Right atrium auricular region (tissue), 2 donors: ENCODE results near the gene TOM1L2. TPM values are rescaled to one million over a fixed set of nuclear protein-coding genes. Genes with fewer than 3 reads are reported as not detected.

Experiments used
- DNase-seq: peaks from one replicate; pipeline ENCODE4 v3.0.0-alpha.2; 2019; ENCODE audit warnings: low spot score
- H3K27ac ChIP-seq, 2 donors: fragments of 200-600 bp; sonication (generic); 1 replicate in 1 of 2; 2 replicates in 1 of 2; pipeline ENCODE4 v1.5.1; 2016 to 2019
- H3K27me3 ChIP-seq, 2 donors: fragments of 200-600 bp; sonication (generic); one replicate each; pipeline versions ENCODE4 v1.5.1 to v1.6.0; 2017 to 2019
- H3K36me3 ChIP-seq: fragments of 200-600 bp; sonication (generic); one replicate; pipeline ENCODE4 v1.5.1; 2016
- H3K4me1 ChIP-seq, 2 donors: fragments of 200-600 bp; sonication (generic); one replicate each; pipeline versions ENCODE4 v1.5.1 to v1.6.0; 2017 to 2019
- H3K4me3 ChIP-seq, 2 donors: fragments of 200-600 bp; sonication (generic); 1 replicate in 1 of 2; 2 replicates in 1 of 2; pipeline ENCODE4 v1.5.1; 2017 to 2019; ENCODE audit warnings: mild to moderate bottlenecking in 1 of 2, moderate library complexity in 1 of 2
- H3K9me3 ChIP-seq, 2 donors: fragments of 200-600 bp; sonication (generic); one replicate each; pipeline ENCODE4 v1.5.1; 2019
- total RNA-seq, 2 donors: library from RNA; depleted of rRNA; stranded (reverse); fragments of >200 nt; gene quantifications; one replicate each; pipeline ENCODE4 v1.1.0, GENCODE V29; 2016
- TF ChIP-seq, protein P1 (sequence below), 2 donors: fragments of 200-600 bp; sonication (generic); IDR thresholded peaks; one replicate each; pipeline ENCODE4 v1.5.1; 2019; ENCODE audit warnings: antibody characterized with exemption in 2 of 2

Gene TOM1L2
- total RNA-seq, 2 donors from 2014 or later: 186 to 347 TPM

DNA sequence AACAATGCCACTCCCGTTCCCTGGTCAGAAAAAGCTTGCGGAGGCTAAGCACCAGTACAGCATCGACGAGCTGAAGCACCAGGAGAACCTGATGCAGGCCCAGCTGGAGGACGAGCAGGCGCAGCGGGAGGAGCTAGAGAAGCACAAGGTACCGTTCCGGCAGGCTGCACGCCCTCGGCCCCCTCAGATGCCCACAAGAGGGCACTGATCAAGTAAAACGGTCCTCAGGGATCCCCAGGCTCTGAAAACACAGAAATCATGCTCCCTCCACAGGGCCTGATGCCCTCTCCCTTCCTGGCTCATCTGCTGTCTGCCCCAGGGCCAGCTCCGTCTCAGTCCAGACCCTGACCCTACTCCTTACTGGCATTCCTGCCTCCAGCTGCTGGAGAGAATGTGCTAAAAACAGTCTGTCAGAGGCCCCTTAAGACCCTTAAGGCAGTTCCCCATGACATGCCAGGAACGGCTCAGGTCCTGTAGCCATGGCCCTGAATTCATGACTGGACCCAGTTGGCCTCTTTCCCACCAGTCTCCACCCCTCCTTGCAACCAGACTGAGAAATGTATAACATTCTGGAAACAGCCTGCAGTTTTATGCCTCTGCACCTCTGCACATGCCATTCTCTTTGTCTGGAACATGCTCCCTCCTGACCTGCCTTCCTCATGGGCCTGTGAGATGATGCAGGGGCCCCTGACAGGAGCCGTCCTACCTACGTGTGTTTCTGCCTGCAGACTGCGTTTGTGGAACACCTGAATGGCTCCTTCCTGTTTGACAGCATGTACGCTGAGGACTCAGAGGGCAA is 22.3 kb upstream of the TOM1L2 start:
- no peak overlapping the region for H3K27ac ChIP-seq
- TF ChIP-seq, protein P1, sequence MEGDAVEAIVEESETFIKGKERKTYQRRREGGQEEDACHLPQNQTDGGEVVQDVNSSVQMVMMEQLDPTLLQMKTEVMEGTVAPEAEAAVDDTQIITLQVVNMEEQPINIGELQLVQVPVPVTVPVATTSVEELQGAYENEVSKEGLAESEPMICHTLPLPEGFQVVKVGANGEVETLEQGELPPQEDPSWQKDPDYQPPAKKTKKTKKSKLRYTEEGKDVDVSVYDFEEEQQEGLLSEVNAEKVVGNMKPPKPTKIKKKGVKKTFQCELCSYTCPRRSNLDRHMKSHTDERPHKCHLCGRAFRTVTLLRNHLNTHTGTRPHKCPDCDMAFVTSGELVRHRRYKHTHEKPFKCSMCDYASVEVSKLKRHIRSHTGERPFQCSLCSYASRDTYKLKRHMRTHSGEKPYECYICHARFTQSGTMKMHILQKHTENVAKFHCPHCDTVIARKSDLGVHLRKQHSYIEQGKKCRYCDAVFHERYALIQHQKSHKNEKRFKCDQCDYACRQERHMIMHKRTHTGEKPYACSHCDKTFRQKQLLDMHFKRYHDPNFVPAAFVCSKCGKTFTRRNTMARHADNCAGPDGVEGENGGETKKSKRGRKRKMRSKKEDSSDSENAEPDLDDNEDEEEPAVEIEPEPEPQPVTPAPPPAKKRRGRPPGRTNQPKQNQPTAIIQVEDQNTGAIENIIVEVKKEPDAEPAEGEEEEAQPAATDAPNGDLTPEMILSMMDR (IDR thresholded peaks at IDR 0.05): peak in 1 of 2 donors; percentile 64
- H3K4me1 ChIP-seq: peaks cover 0 to 9% of the 10 kb centered on the region in 2 donors
- DNase-seq: no peak
- H3K4me3 ChIP-seq: no peak overlapping the region
- H3K9me3 ChIP-seq: no peaks in the 10 kb centered on the region
- H3K36me3 ChIP-seq: no peaks in the 10 kb centered on the region
- no peaks in the 10 kb centered on the region for H3K27me3 ChIP-seq

DNA sequence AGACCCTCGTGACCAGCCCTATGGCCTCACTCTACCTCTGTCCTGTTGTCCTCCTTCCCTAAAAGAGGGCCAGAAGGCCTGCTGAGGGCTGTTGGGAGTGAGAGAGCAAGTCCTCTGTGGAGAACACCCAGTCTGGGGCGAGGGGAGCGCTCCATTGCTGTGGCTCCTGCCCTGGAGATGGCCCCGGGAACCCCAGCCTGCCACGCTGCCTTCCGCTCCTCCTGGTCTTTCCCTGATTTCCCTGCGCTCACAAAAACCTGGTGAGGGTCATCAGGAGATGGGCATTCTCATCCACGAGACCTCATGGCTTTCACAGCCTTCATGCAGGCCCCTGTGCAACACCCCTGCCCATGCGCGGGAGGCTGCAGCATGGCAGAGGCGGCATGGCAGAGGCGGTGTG is 21.7 kb upstream of the TOM1L2 start:
- Histone ChIP-seq H3K4me3 (no peak overlapping the region), H3K36me3 (no peaks in the 10 kb centered on the region), H3K27me3 (no peaks in the 10 kb centered on the region), H3K9me3 (no peaks in the 10 kb centered on the region), H3K27ac (no peak overlapping the region), H3K4me1 (peaks cover 0 to 9% of the 10 kb centered on the region in 2 donors)
- TF ChIP-seq, protein P1 (IDR thresholded peaks at IDR 0.05): no peak
- DNase-seq: no peak

DNA sequence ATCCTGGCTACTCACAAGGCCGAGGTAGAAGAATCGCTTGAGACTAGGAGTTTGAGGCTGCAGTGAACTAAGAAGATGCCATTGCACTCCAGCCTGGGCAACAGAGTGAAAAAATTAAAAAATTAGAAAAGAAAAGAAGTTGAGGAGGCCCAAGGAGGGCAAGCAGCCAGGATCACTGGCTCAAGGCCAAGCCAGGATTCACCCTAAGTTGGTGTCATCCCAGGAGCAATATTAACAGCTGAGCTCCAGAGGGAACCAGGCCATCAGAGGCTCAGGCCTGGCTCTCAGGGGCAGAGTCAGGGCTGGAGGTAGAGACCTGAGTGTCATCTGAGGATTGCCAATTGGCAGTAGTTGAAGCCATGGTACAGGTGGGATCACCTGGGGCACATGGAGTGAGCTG is 21.2 kb upstream of the TOM1L2 start:
- Histone ChIP-seq H3K4me3 (no peak overlapping the region), H3K9me3 (no peaks in the 10 kb centered on the region), H3K27ac (no peak overlapping the region), H3K4me1 (peaks cover 0 to 9% of the 10 kb centered on the region in 2 donors), H3K27me3 (no peaks in the 10 kb centered on the region), H3K36me3 (no peaks in the 10 kb centered on the region)
- no peak for DNase-seq
- TF ChIP-seq, protein P1 (IDR thresholded peaks at IDR 0.05): no peak

DNA sequence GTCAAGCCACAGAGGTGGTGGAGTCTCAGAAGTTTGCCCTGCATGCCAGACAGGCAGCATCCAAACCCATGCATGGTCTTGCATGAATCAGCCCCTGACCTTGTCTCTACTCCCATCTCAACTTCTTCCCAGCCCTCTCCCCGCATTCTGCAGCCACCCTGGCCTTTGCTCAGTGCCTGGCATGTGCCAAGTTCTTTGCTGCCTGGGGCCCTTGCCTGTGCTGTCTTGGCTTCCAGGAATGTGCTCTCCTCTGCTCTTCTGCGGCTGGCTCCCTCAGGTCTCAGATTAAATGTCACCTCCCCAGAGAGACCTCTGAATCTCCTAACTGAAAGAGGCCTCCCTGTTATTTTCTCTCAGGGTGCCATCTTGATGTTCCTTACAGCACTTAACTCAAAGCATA is 18.1 kb upstream of the TOM1L2 start:
- H3K4me3 ChIP-seq: no peak overlapping the region
- no peak overlapping the region for H3K27ac ChIP-seq
- no peak for DNase-seq

DNA sequence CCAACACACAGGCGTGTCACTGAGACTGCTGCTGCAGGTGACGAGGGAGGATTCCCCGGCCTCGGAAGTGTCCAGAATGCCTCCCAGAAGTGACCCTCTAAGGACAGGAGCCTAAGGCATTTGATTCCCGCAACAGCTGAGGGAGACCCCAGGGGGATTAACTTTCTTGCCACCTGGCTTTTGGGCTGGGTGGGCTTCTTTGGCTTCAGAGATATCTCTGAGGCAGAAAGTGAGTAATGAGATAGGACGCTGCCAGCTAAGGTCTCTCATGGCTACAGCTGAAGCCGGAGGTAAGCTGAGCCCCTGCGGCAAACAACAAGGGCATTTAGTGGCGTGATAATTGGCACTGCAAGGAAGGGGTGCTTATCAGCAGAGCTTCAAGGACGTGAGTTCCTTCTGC is 17.4 kb upstream of the TOM1L2 start:
- TF ChIP-seq, protein P1 (IDR thresholded peaks at IDR 0.05): no peak
- peaks cover 0 to 5% of the 10 kb centered on the region in 2 donors for H3K4me1 ChIP-seq
- no peak for DNase-seq
- no peaks in the 10 kb centered on the region for H3K9me3 ChIP-seq
- H3K36me3 ChIP-seq: no peaks in the 10 kb centered on the region
- no peak overlapping the region for H3K27ac ChIP-seq
- H3K4me3 ChIP-seq: no peak overlapping the region
- no peaks in the 10 kb centered on the region for H3K27me3 ChIP-seq

More for the DNA sequence above, 18.1 kb upstream of the TOM1L2 start:
- no peaks in the 10 kb centered on the region for H3K27me3 ChIP-seq
- H3K36me3 ChIP-seq: no peaks in the 10 kb centered on the region
- H3K4me1 ChIP-seq: peaks cover 0 to 9% of the 10 kb centered on the region in 2 donors
- TF ChIP-seq, protein P1 (IDR thresholded peaks at IDR 0.05): no peak
- no peaks in the 10 kb centered on the region for H3K9me3 ChIP-seq
